Endodermal cell (in vitro differentiated cells): Measurements from ENCODE around the gene SIT1. TPM values are rescaled to one million over a fixed set of nuclear protein-coding genes. Genes with fewer than 3 reads are reported as not detected.

ENCODE experiments used
- DNase-seq: peaks from one replicate; pipeline ENCODE4 v3.0.0-alpha.2; 2017
- H3K27ac ChIP-seq: 2 replicates; pipeline ENCODE4 v1.5.1; 2013; ENCODE audit warnings: mild to moderate bottlenecking, low read depth, low read length, moderate library complexity
- H3K27me3 ChIP-seq: 2 replicates; pipeline ENCODE4 v1.6.1; 2013; ENCODE audit warnings: mild to moderate bottlenecking, low read length, moderate library complexity; ENCODE audit not compliant: insufficient read depth, control insufficient read depth, poor library complexity, severe bottlenecking
- H3K36me3 ChIP-seq: 2 replicates; pipeline ENCODE4 v1.7.0; 2013; ENCODE audit warnings: mild to moderate bottlenecking, low read length, moderate library complexity; ENCODE audit not compliant: control insufficient read depth, insufficient read depth
- H3K4me1 ChIP-seq: one replicate; pipeline ENCODE4 v1.7.0; 2013; ENCODE audit warnings: low read length; ENCODE audit not compliant: control insufficient read depth, insufficient read depth
- H3K4me3 ChIP-seq: 2 replicates; pipeline ENCODE4 v1.5.1; 2013; ENCODE audit warnings: mild to moderate bottlenecking, low read length, moderate library complexity
- H3K9ac ChIP-seq: 2 replicates; pipeline ENCODE4 v1.6.1; 2013; ENCODE audit warnings: mild to moderate bottlenecking, low read length, moderate library complexity; ENCODE audit not compliant: poor library complexity, severe bottlenecking; ENCODE audit errors: extremely low read depth
- H3K9me3 ChIP-seq: 2 replicates; pipeline ENCODE4 v1.6.1; 2013; ENCODE audit warnings: mild to moderate bottlenecking, low read length, moderate library complexity; ENCODE audit not compliant: control insufficient read depth
- H3K27ac Mint-ChIP-seq: 2 replicates; pipeline ENCODE4 v1.8.0; 2020; ENCODE audit warnings: mixed read lengths
- H3K27me3 Mint-ChIP-seq: 2 replicates; pipeline ENCODE4 v1.8.0; 2021; ENCODE audit warnings: mild to moderate bottlenecking, mixed read lengths; ENCODE audit not compliant: insufficient read depth
- H3K36me3 Mint-ChIP-seq: 2 replicates; pipeline ENCODE4 v1.8.0; 2020; ENCODE audit warnings: low read depth, mixed read lengths
- H3K4me1 Mint-ChIP-seq: 2 replicates; pipeline ENCODE4 v1.8.0; 2020; ENCODE audit warnings: mixed read lengths
- H3K4me3 Mint-ChIP-seq: 2 replicates; pipeline ENCODE4 v1.8.0; 2020; ENCODE audit warnings: mild to moderate bottlenecking, moderate library complexity, mixed read lengths
- H3K9me3 Mint-ChIP-seq: 2 replicates; pipeline ENCODE4 v1.8.0; 2020; ENCODE audit warnings: mild to moderate bottlenecking, mixed read lengths
- WGBS, 2 experiments: methylation state at CpG; one replicate each; pipeline versions ENCODE4 v1.1.5 to v1.1.7; 2013; ENCODE audit warnings: missing lambda C conversion rate in 2 of 2, mixed read lengths in 1 of 2; ENCODE audit not compliant: insufficient coverage in 1 of 2, insufficient read length in 1 of 2; 5-methylcytosine and 5-hydroxymethylcytosine counted together
- total RNA-seq, 2 donors: library from RNA; stranded (reverse); fragmentation: NEBNext Ultra II Directional in 1 of 2; extraction: Animal tissue kit (Norgen Biotek cat#: 25700) in 1 of 2; gene quantifications; 2 replicates in 1 of 2; 3 replicates in 1 of 2; pipeline ENCODE4 v1.2.1, GENCODE V29; 2021
- TF ChIP-seq, protein P1 (sequence below): fragments of 200-600 bp; sonication (generic); conservative IDR thresholded peaks from 2 replicates; pipeline ENCODE4 v1.5.0; 2021; ENCODE audit warnings: antibody characterized with exemption, mild to moderate bottlenecking

Gene SIT1
- total RNA-seq, 2 donors from 2014 or later = 0.22 TPM; not detected in 1

DNA sequence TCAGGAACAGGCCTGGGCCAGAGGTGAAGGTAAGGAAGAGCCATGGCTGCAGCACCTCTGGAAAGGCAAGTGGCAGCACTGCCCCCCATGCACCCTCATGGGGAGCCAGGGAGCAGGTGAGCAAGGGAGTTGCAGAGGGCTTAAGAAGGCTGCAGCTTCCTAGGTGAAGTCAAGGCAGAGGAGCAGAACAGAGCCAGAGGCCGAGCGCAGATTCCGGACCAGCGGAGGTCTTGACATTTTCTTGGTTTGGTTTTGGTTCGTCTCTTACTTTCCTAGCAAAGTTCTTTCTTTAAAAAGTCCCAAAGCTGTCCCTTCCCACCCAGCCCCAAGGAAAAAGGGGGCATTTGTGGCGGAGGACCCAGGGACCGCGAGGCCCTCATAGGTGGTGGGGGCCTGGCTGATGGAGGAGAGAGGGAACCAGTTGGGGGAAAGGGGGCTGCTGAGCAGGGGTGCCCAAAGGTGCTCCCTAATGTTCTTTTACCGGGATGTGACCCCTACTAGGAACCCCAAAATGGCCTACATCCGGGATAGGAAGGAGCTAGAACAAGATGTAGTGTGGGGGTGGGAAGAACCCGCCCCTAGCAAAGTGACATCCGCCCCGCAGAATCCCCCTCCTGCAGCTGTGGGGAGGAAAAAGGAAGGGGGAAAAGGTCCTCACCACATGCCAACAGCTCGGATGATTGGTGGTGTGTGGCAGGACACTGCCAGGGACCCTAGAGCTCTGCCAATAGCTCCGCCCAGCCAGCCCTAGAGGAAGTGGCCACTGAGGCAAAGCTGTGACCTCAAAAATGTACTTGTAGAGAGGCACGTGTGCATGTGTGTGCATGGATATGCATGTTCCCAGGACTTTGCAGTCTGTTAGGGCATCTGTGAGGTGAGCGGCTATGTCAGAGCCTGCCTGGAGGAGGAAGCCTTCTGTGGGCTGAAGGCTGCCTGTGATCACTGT lies 31.6 kb downstream of the SIT1 start:
- 90 to 97% methylated on average over 6 to 17 of the region's 17 CpGs for WGBS, 2 experiments
- Histone ChIP-seq H3K27ac (no peak overlapping the region), H3K4me3 (no peak overlapping the region), H3K27me3 (peaks cover 38% of the 10 kb centered on the region), H3K9ac (no peak overlapping the region), H3K9me3 (no peaks in the 10 kb centered on the region), H3K36me3 (no peaks in the 10 kb centered on the region), H3K4me1 (no peaks in the 10 kb centered on the region)
- Mint-ChIP-seq H3K4me1 (peaks cover 12% of the 10 kb centered on the region), H3K4me3 (no peak overlapping the region), H3K36me3 (no peaks in the 10 kb centered on the region), H3K27ac (no peak overlapping the region), H3K9me3 (no peaks in the 10 kb centered on the region), H3K27me3 (peaks cover 53% of the 10 kb centered on the region)
- no peak for DNase-seq
- TF ChIP-seq, protein P1, sequence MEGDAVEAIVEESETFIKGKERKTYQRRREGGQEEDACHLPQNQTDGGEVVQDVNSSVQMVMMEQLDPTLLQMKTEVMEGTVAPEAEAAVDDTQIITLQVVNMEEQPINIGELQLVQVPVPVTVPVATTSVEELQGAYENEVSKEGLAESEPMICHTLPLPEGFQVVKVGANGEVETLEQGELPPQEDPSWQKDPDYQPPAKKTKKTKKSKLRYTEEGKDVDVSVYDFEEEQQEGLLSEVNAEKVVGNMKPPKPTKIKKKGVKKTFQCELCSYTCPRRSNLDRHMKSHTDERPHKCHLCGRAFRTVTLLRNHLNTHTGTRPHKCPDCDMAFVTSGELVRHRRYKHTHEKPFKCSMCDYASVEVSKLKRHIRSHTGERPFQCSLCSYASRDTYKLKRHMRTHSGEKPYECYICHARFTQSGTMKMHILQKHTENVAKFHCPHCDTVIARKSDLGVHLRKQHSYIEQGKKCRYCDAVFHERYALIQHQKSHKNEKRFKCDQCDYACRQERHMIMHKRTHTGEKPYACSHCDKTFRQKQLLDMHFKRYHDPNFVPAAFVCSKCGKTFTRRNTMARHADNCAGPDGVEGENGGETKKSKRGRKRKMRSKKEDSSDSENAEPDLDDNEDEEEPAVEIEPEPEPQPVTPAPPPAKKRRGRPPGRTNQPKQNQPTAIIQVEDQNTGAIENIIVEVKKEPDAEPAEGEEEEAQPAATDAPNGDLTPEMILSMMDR = no peak

DNA sequence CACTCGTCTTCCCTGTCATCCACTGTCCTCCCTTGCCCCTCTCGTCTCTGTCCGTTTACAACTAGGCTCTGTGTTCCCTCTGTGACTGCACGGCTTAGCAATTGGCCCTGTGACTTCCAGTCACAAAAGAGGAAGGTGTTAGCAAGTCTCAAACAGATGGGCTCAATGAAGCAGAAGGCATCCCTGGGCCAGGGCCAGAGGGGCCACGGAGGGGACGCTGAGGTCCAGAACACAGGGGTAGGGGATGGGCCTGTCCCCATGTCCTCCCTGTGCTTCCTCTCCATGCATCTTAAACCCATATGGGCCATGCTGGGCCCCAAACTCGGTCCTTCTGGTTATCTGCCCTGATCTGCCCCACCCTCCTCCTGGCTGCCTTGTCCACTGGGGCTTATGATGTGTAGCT lies 32.4 kb downstream of the SIT1 start, which contains the start of gene CD72:
TSS of gene CD72 (minus strand) at position 89 of the 403 bp plus-strand sequence. CDS start 110 bp downstream, outside the sequence.
- Histone ChIP-seq H3K9me3 (no peaks in the 10 kb centered on the region), H3K4me3 (peak within 1 kb of the TSS; percentile 68), H3K36me3 (no peaks in the 10 kb centered on the region), H3K4me1 (no peaks in the 10 kb centered on the region), H3K9ac (no peak within 1 kb of the TSS), H3K27me3 (peaks cover 43% of the 10 kb centered on the region), H3K27ac (no peak within 1 kb of the TSS)
- H3K4me1 Mint-ChIP-seq = peaks cover 12% of the 10 kb centered on the region
- H3K27ac Mint-ChIP-seq = no peak within 1 kb of the TSS
- H3K27me3 Mint-ChIP-seq = peaks cover 60% of the 10 kb centered on the region
- TF ChIP-seq, protein P1 = no peak
- peak within 1 kb of the TSS; percentile 58 for H3K4me3 Mint-ChIP-seq
- H3K36me3 Mint-ChIP-seq = no peaks in the 10 kb centered on the region
- no peak for DNase-seq
- no peaks in the 10 kb centered on the region for H3K9me3 Mint-ChIP-seq
- 85 to 88% methylated on average over 7 of the region's 7 CpGs for WGBS, 2 experiments

DNA sequence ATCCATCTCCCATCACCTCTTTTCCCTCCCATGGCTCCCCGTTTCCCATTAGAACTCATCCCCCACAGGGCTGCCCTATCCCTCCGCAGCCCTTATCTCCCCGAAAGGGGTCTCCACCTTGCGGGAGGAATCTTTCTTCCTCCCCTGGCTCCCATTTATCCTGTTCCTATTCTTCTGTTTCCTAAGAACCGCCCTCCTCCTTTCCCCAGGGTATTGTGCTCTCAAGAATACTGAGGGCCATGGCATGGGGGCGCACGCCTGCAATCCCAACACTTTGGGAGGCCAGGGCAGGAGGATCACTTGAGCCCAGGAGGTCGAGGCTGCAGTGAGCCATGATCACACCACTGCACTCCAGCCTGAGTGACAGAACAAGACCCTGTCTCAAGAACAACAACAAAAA lies 33.2 kb downstream of the SIT1 start:
- H3K27ac ChIP-seq = no peak overlapping the region
- Mint-ChIP-seq H3K4me3 (peak overlapping the region; percentile 58), H3K4me1 (peaks cover 12% of the 10 kb centered on the region), H3K9me3 (no peaks in the 10 kb centered on the region), H3K27me3 (peaks cover 65% of the 10 kb centered on the region), H3K36me3 (no peaks in the 10 kb centered on the region), H3K27ac (no peak overlapping the region)
- H3K4me1 ChIP-seq = no peaks in the 10 kb centered on the region
- H3K36me3 ChIP-seq = no peaks in the 10 kb centered on the region
- H3K27me3 ChIP-seq = peaks cover 45% of the 10 kb centered on the region
- no peak for DNase-seq
- H3K4me3 ChIP-seq = peak overlapping the region; percentile 68
- TF ChIP-seq, protein P1 = no peak
- no peaks in the 10 kb centered on the region for H3K9me3 ChIP-seq
- no peak overlapping the region for H3K9ac ChIP-seq
- 80 to 83% methylated on average over 4 to 8 of the region's 8 CpGs for WGBS, 2 experiments
